Suprapubic skin (tissue), 4 donors: ENCODE measurements around the gene PHTF2. TPM values are rescaled to one million over a fixed set of nuclear protein-coding genes. Genes with fewer than 3 reads are reported as not detected.

ENCODE experiments used
- DNase-seq, 2 donors: peaks; one replicate each; pipeline ENCODE4 v3.0.0-alpha.2; 2019; ENCODE audit warnings: low spot score in 2 of 2
- H3K27ac ChIP-seq: fragments of 200-600 bp; sonication (generic); one replicate; pipeline ENCODE4 v1.5.1; 2019
- H3K27me3 ChIP-seq: fragments of 200-600 bp; sonication (generic); one replicate; pipeline ENCODE4 v1.5.1; 2019
- H3K36me3 ChIP-seq: fragments of 200-600 bp; sonication (generic); one replicate; pipeline ENCODE4 v1.5.1; 2019
- H3K4me1 ChIP-seq: fragments of 200-600 bp; sonication (generic); one replicate; pipeline ENCODE4 v1.5.1; 2019
- H3K4me3 ChIP-seq: fragments of 200-600 bp; sonication (generic); one replicate; pipeline ENCODE4 v1.5.1; 2019; ENCODE audit warnings: mild to moderate bottlenecking
- H3K9me3 ChIP-seq: fragments of 200-600 bp; sonication (generic); one replicate; pipeline ENCODE4 v1.5.1; 2019
- EP300 ChIP-seq: sonication (generic); formaldehyde crosslinking; IDR thresholded peaks from one replicate; pipeline ENCODE4 v1.6.1; 2017; ENCODE audit warnings: antibody characterized with exemption
- POLR2A ChIP-seq, 2 donors: fragments of 450-650 bp; IDR thresholded peaks; one replicate each; pipeline ENCODE4 v1.6.1; 2017; ENCODE audit warnings: antibody characterized with exemption in 2 of 2, mild to moderate bottlenecking in 2 of 2, moderate library complexity in 2 of 2
- POLR2AphosphoS5 ChIP-seq, 3 donors: sonication (generic); formaldehyde crosslinking; IDR thresholded peaks; one replicate each; pipeline ENCODE4 v1.6.1; 2017; ENCODE audit warnings: antibody characterized with exemption in 3 of 3
- WGBS: methylation state at CpG from one replicate; pipeline ENCODE4 v1.1.5; 2018; 5-methylcytosine and 5-hydroxymethylcytosine counted together
- total RNA-seq, 4 donors: library from RNA; depleted of rRNA; stranded (reverse); fragments of >200 nt; gene quantifications; one replicate each; pipeline ENCODE4 v1.1.0, GENCODE V29; 2016
- TF ChIP-seq, protein P1 (sequence below), 2 donors: fragments of 200-600 bp in 1 of 2; fragments of 450-650 bp in 1 of 2; sonication (generic) in 1 of 2; IDR thresholded peaks; one replicate each; pipeline ENCODE4 v1.5.1; 2016 to 2019; ENCODE audit warnings: antibody characterized with exemption in 2 of 2, mild to moderate bottlenecking in 1 of 2, moderate library complexity in 1 of 2

PHTF2 gene
- total RNA-seq, 4 donors from 2014 or later = 9.6 to 33.7 (median 15.7) TPM

- WGBS = 94% methylated on average over 1 of the region's 1 CpG
These were observed 113.7 kb downstream of the PHTF2 start for GRCh38 chr7:77912293-77912692.

GRCh38 chr7:77913977-77914607 is 115.5 kb downstream of the PHTF2 start:
- WGBS = 93% methylated on average over 4 of the region's 4 CpGs
- DNase-seq = no peak
- H3K4me3 ChIP-seq = no peak overlapping the region
- no peaks in the 10 kb centered on the region for H3K27me3 ChIP-seq
- H3K27ac ChIP-seq = no peak overlapping the region
- no peaks in the 10 kb centered on the region for H3K4me1 ChIP-seq
- no peaks in the 10 kb centered on the region for H3K9me3 ChIP-seq
- H3K36me3 ChIP-seq = no peaks in the 10 kb centered on the region
- TF ChIP-seq POLR2A (IDR thresholded peaks at IDR 0.05) (no peak), POLR2AphosphoS5 (IDR thresholded peaks at IDR 0.05) (no peak), EP300 (no peak)
- TF ChIP-seq, protein P1, sequence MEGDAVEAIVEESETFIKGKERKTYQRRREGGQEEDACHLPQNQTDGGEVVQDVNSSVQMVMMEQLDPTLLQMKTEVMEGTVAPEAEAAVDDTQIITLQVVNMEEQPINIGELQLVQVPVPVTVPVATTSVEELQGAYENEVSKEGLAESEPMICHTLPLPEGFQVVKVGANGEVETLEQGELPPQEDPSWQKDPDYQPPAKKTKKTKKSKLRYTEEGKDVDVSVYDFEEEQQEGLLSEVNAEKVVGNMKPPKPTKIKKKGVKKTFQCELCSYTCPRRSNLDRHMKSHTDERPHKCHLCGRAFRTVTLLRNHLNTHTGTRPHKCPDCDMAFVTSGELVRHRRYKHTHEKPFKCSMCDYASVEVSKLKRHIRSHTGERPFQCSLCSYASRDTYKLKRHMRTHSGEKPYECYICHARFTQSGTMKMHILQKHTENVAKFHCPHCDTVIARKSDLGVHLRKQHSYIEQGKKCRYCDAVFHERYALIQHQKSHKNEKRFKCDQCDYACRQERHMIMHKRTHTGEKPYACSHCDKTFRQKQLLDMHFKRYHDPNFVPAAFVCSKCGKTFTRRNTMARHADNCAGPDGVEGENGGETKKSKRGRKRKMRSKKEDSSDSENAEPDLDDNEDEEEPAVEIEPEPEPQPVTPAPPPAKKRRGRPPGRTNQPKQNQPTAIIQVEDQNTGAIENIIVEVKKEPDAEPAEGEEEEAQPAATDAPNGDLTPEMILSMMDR (IDR thresholded peaks at IDR 0.05) = no peak

More at GRCh38 chr7:77912293-77912692, 113.7 kb downstream of the PHTF2 start:
- no peaks in the 10 kb centered on the region for H3K27me3 ChIP-seq
- H3K4me3 ChIP-seq = no peak overlapping the region
- no peak for DNase-seq
- no peaks in the 10 kb centered on the region for H3K9me3 ChIP-seq
- H3K4me1 ChIP-seq = no peaks in the 10 kb centered on the region
- TF ChIP-seq POLR2AphosphoS5 (IDR thresholded peaks at IDR 0.05) = no peak
- no peak for TF ChIP-seq EP300
- no peak for TF ChIP-seq POLR2A (IDR thresholded peaks at IDR 0.05)
- TF ChIP-seq, protein P1 (IDR thresholded peaks at IDR 0.05) = no peak
- no peak overlapping the region for H3K27ac ChIP-seq
- H3K36me3 ChIP-seq = no peaks in the 10 kb centered on the region

DNA sequence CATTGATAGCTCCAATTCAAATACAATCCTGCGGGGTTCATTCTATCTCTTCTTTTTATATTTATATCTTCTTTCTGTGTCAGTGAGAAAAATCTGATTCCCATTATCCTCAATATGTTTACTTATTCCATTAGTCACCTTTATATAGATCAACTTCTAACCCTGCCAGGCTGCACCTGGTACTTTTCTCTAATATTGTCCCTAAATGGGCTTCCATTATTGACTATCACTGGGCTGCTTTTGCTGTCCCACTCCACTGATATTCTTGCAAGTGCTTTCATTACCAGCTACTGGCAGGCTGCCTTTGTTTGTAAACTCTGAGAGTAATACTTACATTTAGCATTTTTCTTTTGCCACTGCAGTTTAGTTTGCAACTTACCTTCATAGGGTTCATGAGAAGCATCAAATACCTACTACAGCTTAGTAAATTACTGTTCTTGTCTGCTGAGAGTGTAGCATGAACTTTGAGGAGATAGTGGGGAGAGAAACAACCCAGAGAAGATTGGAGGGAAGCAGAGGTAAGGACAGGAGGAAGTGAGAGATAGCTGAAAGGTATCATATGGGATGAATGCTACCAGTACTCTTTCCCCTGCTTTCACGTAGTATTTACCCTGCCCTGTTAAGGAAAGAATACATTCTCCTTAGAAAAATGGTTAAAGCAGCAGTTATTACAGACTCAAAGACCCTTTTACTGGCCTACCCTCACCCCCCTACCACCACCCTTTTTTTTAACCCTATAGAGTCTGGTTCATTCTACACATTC is 119.1 kb downstream of the PHTF2 start:
- no peaks in the 10 kb centered on the region for H3K27me3 ChIP-seq
- 96% methylated on average over 2 of the region's 2 CpGs for WGBS

GRCh38 chr7:77918676-77919075 is 120.1 kb downstream of the PHTF2 start:
- no peak overlapping the region for H3K4me3 ChIP-seq
- WGBS = 100% methylated on average over 1 of the region's 1 CpG
- DNase-seq = no peak
- H3K27me3 ChIP-seq = no peaks in the 10 kb centered on the region
- H3K4me1 ChIP-seq = no peaks in the 10 kb centered on the region
- H3K36me3 ChIP-seq = no peaks in the 10 kb centered on the region
- H3K9me3 ChIP-seq = no peaks in the 10 kb centered on the region
- TF ChIP-seq, protein P1 (IDR thresholded peaks at IDR 0.05) = no peak
- TF ChIP-seq POLR2A (IDR thresholded peaks at IDR 0.05) = no peak
- no peak for TF ChIP-seq POLR2AphosphoS5 (IDR thresholded peaks at IDR 0.05)
- TF ChIP-seq EP300 = no peak
- H3K27ac ChIP-seq = no peak overlapping the region

More for the DNA sequence above, 119.1 kb downstream of the PHTF2 start:
- no peaks in the 10 kb centered on the region for H3K4me1 ChIP-seq
- no peak for DNase-seq
- TF ChIP-seq POLR2A (IDR thresholded peaks at IDR 0.05) (no peak), EP300 (no peak)
- H3K36me3 ChIP-seq = no peaks in the 10 kb centered on the region
- no peak overlapping the region for H3K4me3 ChIP-seq
- H3K9me3 ChIP-seq = no peaks in the 10 kb centered on the region
- H3K27ac ChIP-seq = no peak overlapping the region

DNA sequence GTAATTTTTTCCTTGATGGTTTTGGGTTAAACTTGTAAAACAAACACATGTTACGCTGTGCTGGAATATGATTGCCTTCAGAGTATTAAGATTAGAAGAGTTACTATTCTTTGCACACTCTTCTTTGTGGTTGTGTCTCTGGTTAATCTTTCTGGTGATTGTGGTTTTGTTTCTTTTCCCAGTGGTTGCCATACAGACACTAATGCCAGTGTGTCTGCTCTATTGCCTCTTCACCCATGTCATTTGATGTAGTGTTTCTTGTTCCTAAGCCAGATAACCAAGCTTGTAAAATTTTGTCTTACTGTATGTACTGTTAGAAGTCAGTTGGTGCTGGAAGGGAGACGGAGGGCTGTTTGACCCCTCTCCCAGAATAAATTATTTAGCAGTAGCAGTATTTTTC is 124.8 kb downstream of the PHTF2 start:
- DNase-seq = no peak
- no peak for TF ChIP-seq POLR2A (IDR thresholded peaks at IDR 0.05)
- TF ChIP-seq, protein P1 (IDR thresholded peaks at IDR 0.05) = no peak
- no peak for TF ChIP-seq POLR2AphosphoS5 (IDR thresholded peaks at IDR 0.05)
- TF ChIP-seq EP300 = no peak
- Histone ChIP-seq H3K27ac (no peak overlapping the region), H3K9me3 (no peaks in the 10 kb centered on the region), H3K4me1 (no peaks in the 10 kb centered on the region), H3K27me3 (no peaks in the 10 kb centered on the region), H3K36me3 (peaks cover 3% of the 10 kb centered on the region), H3K4me3 (no peak overlapping the region)
- 89% methylated on average over 2 of the region's 2 CpGs for WGBS
